Esophagus squamous epithelium (tissue), 5 donors: ENCODE data around the gene RAB15. TPM values are rescaled to one million over a fixed set of nuclear protein-coding genes. Genes with fewer than 3 reads are reported as not detected.

Source experiments
- DNase-seq: peaks from one replicate; lab custom pipeline; 2025; lab: John Stamatoyannopoulos, UW
- H3K27ac ChIP-seq, 4 donors: fragments of 200-600 bp; sonication (generic); one replicate each; pipeline ENCODE4 v1.5.1; 2016 to 2019; ENCODE audit warnings: mild to moderate bottlenecking in 1 of 4
- H3K27me3 ChIP-seq, 4 donors: fragments of 200-600 bp; sonication (generic); 1 replicate in 3 of 4; 2 replicates in 1 of 4; pipeline versions ENCODE4 v1.5.1 to v1.6.0; 2017 to 2021; ENCODE audit warnings: antibody characterized with exemption in 1 of 4
- H3K36me3 ChIP-seq, 3 donors: fragments of 200-600 bp; sonication (generic); one replicate each; pipeline ENCODE4 v1.5.1; 2016 to 2019
- H3K4me1 ChIP-seq, 3 donors: fragments of 200-600 bp; sonication (generic); one replicate each; pipeline ENCODE4 v1.5.1; 2017 to 2019
- H3K4me3 ChIP-seq, 4 donors: fragments of 200-600 bp; sonication (generic); 1 replicate in 3 of 4; 2 replicates in 1 of 4; pipeline ENCODE4 v1.5.1; 2016 to 2019; ENCODE audit warnings: mild to moderate bottlenecking in 2 of 4, moderate library complexity in 1 of 4
- H3K9me3 ChIP-seq, 3 donors: fragments of 200-600 bp; sonication (generic); one replicate each; pipeline ENCODE4 v1.5.1; 2016 to 2019
- POLR2A ChIP-seq, 4 donors: fragments of 450-650 bp; IDR thresholded peaks; one replicate each; pipeline ENCODE4 v1.6.1; 2017; ENCODE audit warnings: antibody characterized with exemption in 4 of 4, mild to moderate bottlenecking in 4 of 4, moderate library complexity in 3 of 4
- WGBS, 2 donors: methylation state at CpG; one replicate each; pipeline ENCODE4 v1.1.5; 2018; 5-methylcytosine and 5-hydroxymethylcytosine counted together
- intact Hi-C: fragments of 100-400 bp; cut with DNase I; formaldehyde crosslinking; loops from one replicate; pipeline ENCODE4 v1.15.0; 2022
- small RNA-seq, 4 donors: library from RNA; depleted of rRNA; stranded (forward); fragments of <200 nt; gene quantifications; one replicate each; pipeline ENCODE3, GENCODE V24; 2016
- total RNA-seq, 4 donors: library from RNA; depleted of rRNA; stranded (reverse); fragments of >200 nt; gene quantifications; one replicate each; pipeline ENCODE4 v1.1.0, GENCODE V29; 2016
- TF ChIP-seq, protein P1 (sequence below), 6 experiments: fragments of 450-650 bp in 4 of 6; fragments of 200-600 bp in 2 of 6; sonication (generic) in 2 of 6; IDR thresholded peaks; one replicate each; pipeline ENCODE4 v1.5.1; 2016 to 2019; ENCODE audit warnings: antibody characterized with exemption in 6 of 6, mild to moderate bottlenecking in 4 of 6, moderate library complexity in 4 of 6
- donor health status: DM: yes; HTN: yes; CAD: no.

RAB15 gene
- total RNA-seq, 4 donors from 2014 or later, result 2.5 to 7.0 (median 5.2) TPM

- no peaks in the 10 kb centered on the region for H3K4me1 ChIP-seq
- DNase-seq, result no peak
- no peaks in the 10 kb centered on the region for H3K9me3 ChIP-seq
- H3K36me3 ChIP-seq, result no peaks in the 10 kb centered on the region
- no peak for TF ChIP-seq POLR2A (IDR thresholded peaks at IDR 0.05)
- TF ChIP-seq, protein P1, sequence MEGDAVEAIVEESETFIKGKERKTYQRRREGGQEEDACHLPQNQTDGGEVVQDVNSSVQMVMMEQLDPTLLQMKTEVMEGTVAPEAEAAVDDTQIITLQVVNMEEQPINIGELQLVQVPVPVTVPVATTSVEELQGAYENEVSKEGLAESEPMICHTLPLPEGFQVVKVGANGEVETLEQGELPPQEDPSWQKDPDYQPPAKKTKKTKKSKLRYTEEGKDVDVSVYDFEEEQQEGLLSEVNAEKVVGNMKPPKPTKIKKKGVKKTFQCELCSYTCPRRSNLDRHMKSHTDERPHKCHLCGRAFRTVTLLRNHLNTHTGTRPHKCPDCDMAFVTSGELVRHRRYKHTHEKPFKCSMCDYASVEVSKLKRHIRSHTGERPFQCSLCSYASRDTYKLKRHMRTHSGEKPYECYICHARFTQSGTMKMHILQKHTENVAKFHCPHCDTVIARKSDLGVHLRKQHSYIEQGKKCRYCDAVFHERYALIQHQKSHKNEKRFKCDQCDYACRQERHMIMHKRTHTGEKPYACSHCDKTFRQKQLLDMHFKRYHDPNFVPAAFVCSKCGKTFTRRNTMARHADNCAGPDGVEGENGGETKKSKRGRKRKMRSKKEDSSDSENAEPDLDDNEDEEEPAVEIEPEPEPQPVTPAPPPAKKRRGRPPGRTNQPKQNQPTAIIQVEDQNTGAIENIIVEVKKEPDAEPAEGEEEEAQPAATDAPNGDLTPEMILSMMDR (IDR thresholded peaks at IDR 0.05), result no peak
- H3K4me3 ChIP-seq, result no peak overlapping the region
- 59 to 68% methylated on average over 1 of the region's 1 CpG for WGBS, 2 donors
- intact Hi-C loops, result no loop called here
- no peak overlapping the region for H3K27ac ChIP-seq
- H3K27me3 ChIP-seq, result peaks cover 0 to 4% (median 0%) of the 10 kb centered on the region in 4 donors
Measured at GRCh38 chr14:64899958-64900357, 72.2 kb downstream of the RAB15 start.

Small RNA genes within 50 kb of the gene (small RNA-seq; reads per million reads assigned to genes)
- gene RPPH1-2P, result 0 reads per million in 4 donors

Other genes with a start within 250 kb of the RAB15 start
- 1 to 10 TPM in 2 of 4 donors, under 1 TPM in 2; 0.13 to 3.8 (median 1.5) TPM for gene SPTB, start 92.4 kb downstream of the RAB15 start, total RNA-seq
- 10 to 100 TPM; 28.9 to 74.7 (median 56.0) TPM for gene CHURC1, start 57.9 kb downstream of the RAB15 start, total RNA-seq
- 100 to 1,000 TPM in 3 of 4 donors, 10 to 100 TPM in 1; 97.1 to 273 (median 191) TPM for gene GPX2, start 29.6 kb downstream of the RAB15 start, total RNA-seq
- gene FNTB, start 14.6 kb upstream of the RAB15 start, total RNA-seq, result 10 to 100 TPM; 16.2 to 20.4 (median 18.2) TPM
- gene MAX, start 130.2 kb upstream of the RAB15 start, total RNA-seq, result 10 to 100 TPM; 45.3 to 88.7 (median 46.3) TPM